ENCODE results near the gene SDK2. TPM values are rescaled to one million over a fixed set of nuclear protein-coding genes. Genes with fewer than 3 reads are reported as not detected.

Gene SDK2
- polyA plus RNA-seq, 3 donors: 0.01 TPM; not detected in 2

GRCh38 chr17:73325527-73325842 lies 318.8 kb downstream of the SDK2 start:
- H3K9ac ChIP-seq (ENCODE audit: insufficient read depth, low read length, poor library complexity, severe bottlenecking): no peak overlapping the region
- Mint-ChIP-seq H3K36me3 (no peaks in the 10 kb centered on the region), H3K27me3 (ENCODE audit: low read depth in 3 of 3) (peaks cover 6 to 16% (median 14%) of the 10 kb centered on the region in 3 donors), H3K4me1 (peaks cover 6% of the 10 kb centered on the region), H3K27ac (no peak overlapping the region), H3K4me3 (no peak overlapping the region), H3K9me3 (peaks cover 4 to 10% (median 7%) of the 10 kb centered on the region in 7 donors)
- 86% methylated on average over 1 of the region's 4 CpGs for WGBS (ENCODE audit: insufficient coverage)
- peak in 2 of 3 donors; percentile 20 to 31 for DNase-seq
- H4K20me1 ChIP-seq (ENCODE audit: insufficient read depth, low read length): no peaks in the 10 kb centered on the region
- H2AFZ ChIP-seq (ENCODE audit: insufficient read depth, low read depth, low read length, poor library complexity, severe bottlenecking): no peak overlapping the region
- H3K4me2 ChIP-seq (replicated peaks; ENCODE audit: extremely low read depth, low read length, poor library complexity, severe bottlenecking): no peak overlapping the region
- H3K79me2 ChIP-seq (ENCODE audit: insufficient read depth, low read length): no peaks in the 10 kb centered on the region
- intact Hi-C loops (cut with micrococcal nuclease): no loop called here
- H3K36me3 ChIP-seq (replicated peaks in 1 of 2; ENCODE audit: control insufficient read depth in 1 of 2, insufficient read depth in 2 of 2, low read length in 2 of 2): no peaks in the 10 kb centered on the region
- H3K27me3 ChIP-seq (ENCODE audit: control insufficient read depth in 2 of 2, insufficient read depth in 2 of 2, low read length in 2 of 2): no peaks in the 10 kb centered on the region
- H3K4me3 ChIP-seq (replicated peaks in 1 of 3; ENCODE audit: low read depth in 2 of 3, low read length in 3 of 3): no peak overlapping the region
- H3K27ac ChIP-seq (ENCODE audit: low read depth in 1 of 2, low read length in 2 of 2): no peak overlapping the region
- TF ChIP-seq CTCF (IDR thresholded peaks at IDR 0.05): no peak
- no peaks in the 10 kb centered on the region for H3K4me1 ChIP-seq (ENCODE audit: control insufficient read depth in 1 of 2, insufficient read depth in 2 of 2, low read length in 2 of 2)
- peaks cover 0 to 8% of the 10 kb centered on the region in 2 donors for H3K9me3 ChIP-seq (replicated peaks in 1 of 2; ENCODE audit: control insufficient read depth in 1 of 2, insufficient read depth in 1 of 2, low read length in 2 of 2)

- Histone ChIP-seq H2AFZ (ENCODE audit: insufficient read depth, low read depth, low read length, poor library complexity, severe bottlenecking) (no peak overlapping the region), H3K27me3 (ENCODE audit: control insufficient read depth in 2 of 2, insufficient read depth in 2 of 2, low read length in 2 of 2) (no peaks in the 10 kb centered on the region), H4K20me1 (ENCODE audit: insufficient read depth, low read length) (no peaks in the 10 kb centered on the region), H3K36me3 (replicated peaks in 1 of 2; ENCODE audit: control insufficient read depth in 1 of 2, insufficient read depth in 2 of 2, low read length in 2 of 2) (no peaks in the 10 kb centered on the region), H3K9me3 (replicated peaks in 1 of 2; ENCODE audit: control insufficient read depth in 1 of 2, insufficient read depth in 1 of 2, low read length in 2 of 2) (peaks cover 0 to 8% of the 10 kb centered on the region in 2 donors), H3K27ac (ENCODE audit: low read depth in 1 of 2, low read length in 2 of 2) (no peak overlapping the region), H3K9ac (ENCODE audit: insufficient read depth, low read length, poor library complexity, severe bottlenecking) (no peak overlapping the region), H3K4me3 (replicated peaks in 1 of 3; ENCODE audit: low read depth in 2 of 3, low read length in 3 of 3) (no peak overlapping the region), H3K4me1 (ENCODE audit: control insufficient read depth in 1 of 2, insufficient read depth in 2 of 2, low read length in 2 of 2) (no peaks in the 10 kb centered on the region), H3K79me2 (ENCODE audit: insufficient read depth, low read length) (no peaks in the 10 kb centered on the region), H3K4me2 (replicated peaks; ENCODE audit: extremely low read depth, low read length, poor library complexity, severe bottlenecking) (no peak overlapping the region)
- WGBS (ENCODE audit: insufficient coverage): 74% methylated on average over 9 of the region's 17 CpGs
- DNase-seq: no peak
- intact Hi-C loops (cut with micrococcal nuclease): no loop called here
- no peak overlapping the region for H3K27ac Mint-ChIP-seq
- peaks cover 4 to 10% (median 7%) of the 10 kb centered on the region in 7 donors for H3K9me3 Mint-ChIP-seq
- no peaks in the 10 kb centered on the region for H3K36me3 Mint-ChIP-seq
- peaks cover 7 to 17% (median 14%) of the 10 kb centered on the region in 3 donors for H3K27me3 Mint-ChIP-seq (ENCODE audit: low read depth in 3 of 3)
- TF ChIP-seq CTCF (IDR thresholded peaks at IDR 0.05): no peak
- no peak overlapping the region for H3K4me3 Mint-ChIP-seq
- peaks cover 6% of the 10 kb centered on the region for H3K4me1 Mint-ChIP-seq
Observed at GRCh38 chr17:73324711-73325526, 319.3 kb downstream of the SDK2 start.
